Activated CD4-positive, alpha-beta memory T cell treated with anti-CD3 and anti-CD28 coated beads, Interleukin-2, amount 10 ng/mL, durations not matched to agents 7 days and 5 days (primary cell): ENCODE measurements around the gene USP10. TPM values are rescaled to one million over a fixed set of nuclear protein-coding genes. Genes with fewer than 3 reads are reported as not detected.
A peak's percentile ranks its signal among the peaks of the same experiment; 100 is the strongest.

ENCODE experiments used
- CTCF ChIA-PET: fragments of 350-600 bp; sonication (Branson Sonifier 250); formaldehyde crosslinking; loops from one replicate; lab custom pipeline; 2021; ENCODE audit warnings: antibody characterized with exemption, inconsistent platforms; lab: Charles Lee
- POLR2A ChIA-PET: fragments of 350-600 bp; sonication (Branson Sonifier 250); formaldehyde crosslinking; loops from one replicate; lab custom pipeline; 2021; ENCODE audit warnings: antibody characterized with exemption; lab: Charles Lee
- DNase-seq: peaks from one replicate; pipeline ENCODE4 v3.0.0-alpha.2; 2020
- H3K27ac Mint-ChIP-seq: one replicate; pipeline ENCODE4 v1.8.0; 2021; ENCODE audit warnings: mild to moderate bottlenecking, mixed read lengths
- H3K27me3 Mint-ChIP-seq: one replicate; pipeline ENCODE4 v1.8.0; 2021; ENCODE audit warnings: mixed read lengths
- H3K36me3 Mint-ChIP-seq: one replicate; pipeline ENCODE4 v1.8.0; 2021; ENCODE audit warnings: low read depth, mixed read lengths
- H3K4me1 Mint-ChIP-seq: one replicate; pipeline ENCODE4 v1.8.0; 2021; ENCODE audit warnings: mixed read lengths
- H3K4me3 Mint-ChIP-seq: one replicate; pipeline ENCODE4 v1.8.0; 2021; ENCODE audit warnings: mild to moderate bottlenecking, mixed read lengths
- H3K9me3 Mint-ChIP-seq: one replicate; pipeline ENCODE4 v1.8.0; 2021; ENCODE audit warnings: mixed read lengths
- total RNA-seq, 2 experiments: library from RNA; stranded (reverse); gene quantifications; one replicate each; pipeline ENCODE4 v1.2.3, GENCODE V29; 2021

Gene USP10
- total RNA-seq, 2 experiments from 2014 or later = 92.2 to 94.4 TPM

GRCh38 chr16:84750575-84750974, 50.8 kb downstream of the USP10 start:
- Mint-ChIP-seq H3K36me3 (peaks cover 34% of the 10 kb centered on the region), H3K9me3 (no peaks in the 10 kb centered on the region), H3K27me3 (no peaks in the 10 kb centered on the region), H3K4me3 (no peak overlapping the region), H3K27ac (no peak overlapping the region), H3K4me1 (peaks cover 55% of the 10 kb centered on the region)
- ChIA-PET CTCF (interaction anchor here (1.1 to 15.8 kb wide), 4 partner anchors 9 to 220 kb away, joined by 3 to 259 read pairs (median 48); no protein-coding TSS in a partner anchor), POLR2A (interaction anchor here (1.2 to 1.6 kb wide), 2 partner anchors 10 to 16 kb away, joined by 4 to 9 read pairs; no protein-coding TSS in a partner anchor)
- DNase-seq = no peak

GRCh38 chr16:84751241-84751640, 51.4 kb downstream of the USP10 start:
- POLR2A ChIA-PET = interaction anchor here (1.2 to 2.0 kb wide), 2 partner anchors 13 to 17 kb away, joined by 4 to 7 read pairs; no protein-coding TSS in a partner anchor
- CTCF ChIA-PET = interaction anchor here (1.0 to 15.8 kb wide), 5 partner anchors 8 to 219 kb away, joined by 3 to 259 read pairs (median 14); no protein-coding TSS in a partner anchor
- no peaks in the 10 kb centered on the region for H3K27me3 Mint-ChIP-seq
- H3K36me3 Mint-ChIP-seq = peaks cover 30% of the 10 kb centered on the region
- peaks cover 58% of the 10 kb centered on the region for H3K4me1 Mint-ChIP-seq
- peak; percentile 34 for DNase-seq
- no peaks in the 10 kb centered on the region for H3K9me3 Mint-ChIP-seq
- peak overlapping the region; percentile 4 for H3K4me3 Mint-ChIP-seq
- H3K27ac Mint-ChIP-seq = peak overlapping the region; percentile 77

GRCh38 chr16:84751947-84752346, 52.1 kb downstream of the USP10 start:
- peaks cover 62% of the 10 kb centered on the region for H3K4me1 Mint-ChIP-seq
- no peak overlapping the region for H3K4me3 Mint-ChIP-seq
- POLR2A ChIA-PET = interaction anchor here (1.0 to 2.0 kb wide), 2 partner anchors 13 to 15 kb away, joined by 4 to 7 read pairs; no protein-coding TSS in a partner anchor
- H3K36me3 Mint-ChIP-seq = peaks cover 30% of the 10 kb centered on the region
- peak overlapping the region; percentile 77 for H3K27ac Mint-ChIP-seq
- no peaks in the 10 kb centered on the region for H3K27me3 Mint-ChIP-seq
- CTCF ChIA-PET = interaction anchor here (0.6 to 15.8 kb wide), 10 partner anchors 11 to 320 kb away, joined by 3 to 259 read pairs (median 10); no protein-coding TSS in a partner anchor
- H3K9me3 Mint-ChIP-seq = no peaks in the 10 kb centered on the region
- no peak for DNase-seq

GRCh38 chr16:84752600-84752999, 52.8 kb downstream of the USP10 start:
- no peaks in the 10 kb centered on the region for H3K27me3 Mint-ChIP-seq
- no peak for DNase-seq
- ChIA-PET POLR2A (interaction anchor here (1.0 to 2.0 kb wide), 3 partner anchors 14 to 16 kb away, joined by 4 to 7 read pairs (median 5); no protein-coding TSS in a partner anchor), CTCF (interaction anchor here (0.6 to 15.8 kb wide), 15 partner anchors 10 to 319 kb away, joined by 3 to 259 read pairs (median 5); partner anchors contain the start of gene KLHL36)
- H3K4me1 Mint-ChIP-seq = peaks cover 65% of the 10 kb centered on the region
- H3K4me3 Mint-ChIP-seq = no peak overlapping the region
- peaks cover 27% of the 10 kb centered on the region for H3K36me3 Mint-ChIP-seq
- H3K27ac Mint-ChIP-seq = peak overlapping the region; percentile 77
- no peaks in the 10 kb centered on the region for H3K9me3 Mint-ChIP-seq

GRCh38 chr16:84753412-84754326, 53.9 kb downstream of the USP10 start:
- Mint-ChIP-seq H3K27me3 (no peaks in the 10 kb centered on the region), H3K9me3 (no peaks in the 10 kb centered on the region), H3K4me3 (no peak overlapping the region), H3K4me1 (peaks cover 76% of the 10 kb centered on the region), H3K36me3 (peaks cover 25% of the 10 kb centered on the region), H3K27ac (peak overlapping the region; percentile 53)
- CTCF ChIA-PET = interaction anchor here (0.6 to 15.8 kb wide), 19 partner anchors 9 to 371 kb away, joined by 3 to 259 read pairs (median 6); partner anchors contain the start of gene KLHL36
- POLR2A ChIA-PET = interaction anchor here (1.0 to 2.0 kb wide), 9 partner anchors 12 to 258 kb away, joined by 3 to 12 read pairs (median 5); partner anchors contain the start of gene ZDHHC7
- no peak for DNase-seq

- H3K36me3 Mint-ChIP-seq = peaks cover 23% of the 10 kb centered on the region
- CTCF ChIA-PET = interaction anchor here (0.6 to 15.8 kb wide), 24 partner anchors 9 to 372 kb away, joined by 3 to 259 read pairs (median 4); no protein-coding TSS in a partner anchor
- peaks cover 83% of the 10 kb centered on the region for H3K4me1 Mint-ChIP-seq
- peak; percentile 75 for DNase-seq
- H3K27me3 Mint-ChIP-seq = no peaks in the 10 kb centered on the region
- H3K4me3 Mint-ChIP-seq = peak overlapping the region; percentile 58
- H3K9me3 Mint-ChIP-seq = no peaks in the 10 kb centered on the region
- POLR2A ChIA-PET = interaction anchor here (0.8 to 1.9 kb wide), 7 partner anchors 11 to 257 kb away, joined by 3 to 12 read pairs (median 4); partner anchors contain the start of gene ZDHHC7
- H3K27ac Mint-ChIP-seq = peak overlapping the region; percentile 53
These were observed 54.6 kb downstream of the USP10 start for GRCh38 chr16:84754353-84754856.

- H3K4me3 Mint-ChIP-seq = peak overlapping the region; percentile 58
- ChIA-PET POLR2A (interaction anchor here (0.8 to 1.9 kb wide), 8 partner anchors 10 to 256 kb away, joined by 3 to 12 read pairs (median 4); partner anchors contain the start of gene ZDHHC7), CTCF (interaction anchor here (0.6 to 15.8 kb wide), 24 partner anchors 8 to 258 kb away, joined by 3 to 259 read pairs (median 4); no protein-coding TSS in a partner anchor)
- DNase-seq = no peak
- no peaks in the 10 kb centered on the region for H3K9me3 Mint-ChIP-seq
- no peaks in the 10 kb centered on the region for H3K27me3 Mint-ChIP-seq
- peak overlapping the region; percentile 53 for H3K27ac Mint-ChIP-seq
- peaks cover 24% of the 10 kb centered on the region for H3K36me3 Mint-ChIP-seq
- peaks cover 79% of the 10 kb centered on the region for H3K4me1 Mint-ChIP-seq
These were observed 55.3 kb downstream of the USP10 start for GRCh38 chr16:84754956-84755672.

GRCh38 chr16:84756830-84757229, 57.0 kb downstream of the USP10 start:
- Mint-ChIP-seq H3K4me1 (peaks cover 62% of the 10 kb centered on the region), H3K4me3 (no peak overlapping the region)
- POLR2A ChIA-PET = no interaction called here

GRCh38 chr16:84758627-84759026, 58.8 kb downstream of the USP10 start:
- DNase-seq = no peak
- Mint-ChIP-seq H3K27me3 (no peaks in the 10 kb centered on the region), H3K4me3 (no peak overlapping the region), H3K27ac (peak overlapping the region; percentile 44), H3K9me3 (no peaks in the 10 kb centered on the region), H3K4me1 (peaks cover 48% of the 10 kb centered on the region), H3K36me3 (peaks cover 35% of the 10 kb centered on the region)
- ChIA-PET POLR2A (interaction anchor here (0.8 kb wide), 1 partner anchor 60 kb away, joined by 3 read pairs; no protein-coding TSS in a partner anchor), CTCF (interaction anchor here (0.9 to 15.8 kb wide), 6 partner anchors 12 to 212 kb away, joined by 3 to 259 read pairs (median 4); no protein-coding TSS in a partner anchor)

More at GRCh38 chr16:84756830-84757229, 57.0 kb downstream of the USP10 start:
- no peaks in the 10 kb centered on the region for H3K27me3 Mint-ChIP-seq
- no peak for DNase-seq
- peaks cover 35% of the 10 kb centered on the region for H3K36me3 Mint-ChIP-seq
- no peaks in the 10 kb centered on the region for H3K9me3 Mint-ChIP-seq
- H3K27ac Mint-ChIP-seq = no peak overlapping the region
- CTCF ChIA-PET = interaction anchor here (1.1 to 15.8 kb wide), 5 partner anchors 10 to 214 kb away, joined by 4 to 259 read pairs (median 92); no protein-coding TSS in a partner anchor

- POLR2A ChIA-PET = interaction anchor here (0.8 kb wide), 1 partner anchor 60 kb away, joined by 3 read pairs; no protein-coding TSS in a partner anchor
- H3K27me3 Mint-ChIP-seq = no peaks in the 10 kb centered on the region
These were observed 59.3 kb downstream of the USP10 start for GRCh38 chr16:84759061-84759460.

GRCh38 chr16:84759906-84760305, 60.1 kb downstream of the USP10 start:
- ChIA-PET POLR2A (no interaction called here), CTCF (interaction anchor here (0.8 to 15.8 kb wide), 3 partner anchors 9 to 22 kb away, joined by 3 to 259 read pairs (median 5); no protein-coding TSS in a partner anchor)
- no peaks in the 10 kb centered on the region for H3K9me3 Mint-ChIP-seq
- H3K36me3 Mint-ChIP-seq = peaks cover 48% of the 10 kb centered on the region
- H3K27ac Mint-ChIP-seq = no peak overlapping the region
- no peak for DNase-seq
- H3K4me3 Mint-ChIP-seq = no peak overlapping the region
- H3K4me1 Mint-ChIP-seq = peaks cover 44% of the 10 kb centered on the region
- H3K27me3 Mint-ChIP-seq = no peaks in the 10 kb centered on the region

More at GRCh38 chr16:84759061-84759460, 59.3 kb downstream of the USP10 start:
- CTCF ChIA-PET = interaction anchor here (0.8 to 15.8 kb wide), 6 partner anchors 8 to 196 kb away, joined by 3 to 259 read pairs (median 4); no protein-coding TSS in a partner anchor
- Mint-ChIP-seq H3K4me1 (peaks cover 46% of the 10 kb centered on the region), H3K27ac (peak overlapping the region; percentile 44), H3K9me3 (no peaks in the 10 kb centered on the region), H3K36me3 (peaks cover 39% of the 10 kb centered on the region), H3K4me3 (no peak overlapping the region)
- DNase-seq = no peak
